PFSK-1 (cell line): ENCODE results near the gene PTMS.

ENCODE experiments used
- FOXP2 ChIP-seq: optimal IDR thresholded peaks from 2 replicates; pipeline ENCODE3; 2011; ENCODE audit warnings: borderline replicate concordance, control low read depth, inconsistent platforms; ENCODE audit not compliant: insufficient read depth; ENCODE audit errors: extremely low read length, extremely low read depth
- POLR2AphosphoS5 ChIP-seq: IDR thresholded peaks from 2 replicates; pipeline ENCODE4 v1.6.1; 2012; ENCODE audit warnings: low read depth, mild to moderate bottlenecking, control low read depth, low read length, moderate library complexity
- SIN3A ChIP-seq: IDR thresholded peaks from 2 replicates; pipeline ENCODE4 v1.6.1; 2012; ENCODE audit warnings: mild to moderate bottlenecking, low read length, moderate library complexity, borderline replicate concordance; ENCODE audit not compliant: insufficient read depth
- TAF1 ChIP-seq: IDR thresholded peaks from 2 replicates; pipeline ENCODE4 v1.6.1; 2012; ENCODE audit warnings: low read length, control low read depth, borderline replicate concordance; ENCODE audit not compliant: insufficient read depth
- TF ChIP-seq, protein P1 (sequence below), 2 experiments: IDR thresholded peaks; 2 replicates each; pipeline versions ENCODE4 v1.6.1 to v1.8.0; 2011 to 2012; ENCODE audit warnings: low read depth in 2 of 2, low read length in 2 of 2, control low read depth in 1 of 2, inconsistent platforms in 1 of 2, mild to moderate bottlenecking in 1 of 2, moderate library complexity in 1 of 2; ENCODE audit not compliant: insufficient read depth in 1 of 2

The PTMS gene

DNA sequence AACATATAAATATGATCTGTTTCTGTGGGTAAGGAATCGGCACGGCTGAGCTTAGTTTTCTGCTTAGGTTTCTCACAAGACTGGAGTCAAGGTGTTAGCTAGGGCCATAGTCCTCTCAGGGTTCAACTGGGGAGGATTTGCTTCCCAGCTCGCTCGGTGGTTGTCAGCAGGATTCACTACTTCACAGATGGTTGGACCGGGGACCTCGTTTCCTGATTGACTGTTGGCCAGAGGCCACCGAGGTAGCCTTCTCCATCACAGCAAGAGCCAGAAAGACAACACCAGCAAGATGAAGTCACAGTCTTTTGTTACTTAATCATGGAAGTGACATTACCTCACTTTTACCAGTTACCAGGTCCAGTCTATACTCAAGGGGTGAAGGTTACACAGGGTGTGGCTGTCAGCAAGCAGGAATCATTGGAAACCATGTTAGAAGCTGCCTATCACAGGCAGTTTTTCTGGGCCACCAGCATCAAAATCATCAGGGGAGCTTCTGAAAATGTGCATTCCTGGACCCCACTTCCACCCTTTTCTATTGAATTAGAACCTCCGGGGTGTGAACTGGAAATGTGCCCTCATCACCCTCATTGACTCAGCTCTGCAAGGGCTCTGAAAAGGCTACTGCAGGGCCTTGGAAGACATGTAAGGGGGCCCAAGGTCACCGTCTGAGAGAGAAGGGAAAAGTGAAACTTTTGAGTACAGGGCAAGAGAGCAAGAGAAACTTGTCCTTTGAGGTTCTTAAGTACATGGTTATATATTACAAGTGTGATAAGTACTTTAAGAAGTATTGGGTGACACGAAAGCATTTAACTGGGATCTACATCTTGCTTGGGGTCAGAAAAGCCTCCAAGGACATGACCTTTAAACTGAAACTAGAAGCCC lies 31.4 kb upstream of the PTMS start:
- no peak for TF ChIP-seq POLR2AphosphoS5
- no peak for TF ChIP-seq FOXP2
- TF ChIP-seq, protein P1, sequence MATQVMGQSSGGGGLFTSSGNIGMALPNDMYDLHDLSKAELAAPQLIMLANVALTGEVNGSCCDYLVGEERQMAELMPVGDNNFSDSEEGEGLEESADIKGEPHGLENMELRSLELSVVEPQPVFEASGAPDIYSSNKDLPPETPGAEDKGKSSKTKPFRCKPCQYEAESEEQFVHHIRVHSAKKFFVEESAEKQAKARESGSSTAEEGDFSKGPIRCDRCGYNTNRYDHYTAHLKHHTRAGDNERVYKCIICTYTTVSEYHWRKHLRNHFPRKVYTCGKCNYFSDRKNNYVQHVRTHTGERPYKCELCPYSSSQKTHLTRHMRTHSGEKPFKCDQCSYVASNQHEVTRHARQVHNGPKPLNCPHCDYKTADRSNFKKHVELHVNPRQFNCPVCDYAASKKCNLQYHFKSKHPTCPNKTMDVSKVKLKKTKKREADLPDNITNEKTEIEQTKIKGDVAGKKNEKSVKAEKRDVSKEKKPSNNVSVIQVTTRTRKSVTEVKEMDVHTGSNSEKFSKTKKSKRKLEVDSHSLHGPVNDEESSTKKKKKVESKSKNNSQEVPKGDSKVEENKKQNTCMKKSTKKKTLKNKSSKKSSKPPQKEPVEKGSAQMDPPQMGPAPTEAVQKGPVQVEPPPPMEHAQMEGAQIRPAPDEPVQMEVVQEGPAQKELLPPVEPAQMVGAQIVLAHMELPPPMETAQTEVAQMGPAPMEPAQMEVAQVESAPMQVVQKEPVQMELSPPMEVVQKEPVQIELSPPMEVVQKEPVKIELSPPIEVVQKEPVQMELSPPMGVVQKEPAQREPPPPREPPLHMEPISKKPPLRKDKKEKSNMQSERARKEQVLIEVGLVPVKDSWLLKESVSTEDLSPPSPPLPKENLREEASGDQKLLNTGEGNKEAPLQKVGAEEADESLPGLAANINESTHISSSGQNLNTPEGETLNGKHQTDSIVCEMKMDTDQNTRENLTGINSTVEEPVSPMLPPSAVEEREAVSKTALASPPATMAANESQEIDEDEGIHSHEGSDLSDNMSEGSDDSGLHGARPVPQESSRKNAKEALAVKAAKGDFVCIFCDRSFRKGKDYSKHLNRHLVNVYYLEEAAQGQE (IDR thresholded peaks at IDR 0.05; ENCODE audit: insufficient read depth in 1 of 2, low read depth in 2 of 2, low read length in 2 of 2) = no peak
- no peak for TF ChIP-seq SIN3A
- TF ChIP-seq TAF1 = no peak

DNA sequence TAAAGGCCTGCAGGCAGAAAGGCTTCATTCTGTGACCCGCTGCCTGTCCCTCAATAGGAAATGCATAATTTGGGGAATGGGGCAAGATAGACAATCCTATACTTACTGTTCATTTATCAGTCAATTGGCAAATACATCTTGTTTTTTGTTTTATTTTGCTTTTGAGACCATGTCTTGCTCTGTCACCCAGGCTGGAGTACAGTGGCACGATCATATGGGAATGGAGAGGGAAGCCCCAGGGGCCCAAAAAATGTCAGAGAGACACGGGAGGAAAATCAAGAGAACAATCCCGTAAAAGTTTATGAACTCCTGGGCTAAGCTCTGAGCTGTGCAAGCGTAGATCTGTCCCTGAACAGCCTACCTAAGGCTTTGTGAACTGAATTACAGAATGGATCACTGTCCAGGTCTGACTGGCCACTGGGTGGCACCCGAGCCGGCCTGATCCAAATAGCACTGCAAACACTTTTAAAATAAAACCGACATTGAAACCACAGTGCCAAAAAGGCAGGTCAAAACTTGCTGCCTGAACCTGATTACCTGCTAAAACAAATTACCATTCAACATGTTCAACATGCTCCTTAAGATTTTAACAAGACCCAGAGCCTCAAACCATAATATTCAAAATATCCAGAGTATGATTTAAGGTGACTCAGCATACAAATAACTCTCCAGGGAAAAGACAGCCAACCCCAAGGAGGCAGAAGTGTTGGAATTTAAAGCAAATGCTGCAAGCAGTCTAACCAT lies 30.5 kb upstream of the PTMS start:
- no peak for TF ChIP-seq SIN3A
- TF ChIP-seq, protein P1 (IDR thresholded peaks at IDR 0.05; ENCODE audit: insufficient read depth in 1 of 2, low read depth in 2 of 2, low read length in 2 of 2) = no peak

DNA sequence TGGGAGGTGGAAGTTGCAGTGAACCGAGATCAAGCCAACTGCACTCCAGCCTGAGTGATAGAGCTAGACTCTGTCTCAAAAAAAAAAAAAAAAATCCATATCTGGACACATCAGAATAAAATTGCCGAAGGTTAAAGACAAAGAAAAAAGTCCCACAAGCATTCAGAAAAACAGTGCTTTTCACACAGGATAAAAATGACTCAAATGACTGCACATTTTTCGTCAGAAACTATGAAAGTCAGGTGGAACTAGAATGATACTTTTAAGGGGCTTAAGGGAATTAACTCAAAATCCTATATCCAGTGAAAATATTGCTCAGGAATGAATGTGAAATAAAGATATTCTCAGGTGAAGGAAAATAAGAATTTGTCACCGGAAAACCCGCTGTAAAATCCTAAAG lies 29.4 kb upstream of the PTMS start:
- TF ChIP-seq, protein P1 (IDR thresholded peaks at IDR 0.05; ENCODE audit: insufficient read depth in 1 of 2, low read depth in 2 of 2, low read length in 2 of 2) = no peak
- TF ChIP-seq FOXP2 = no peak

DNA sequence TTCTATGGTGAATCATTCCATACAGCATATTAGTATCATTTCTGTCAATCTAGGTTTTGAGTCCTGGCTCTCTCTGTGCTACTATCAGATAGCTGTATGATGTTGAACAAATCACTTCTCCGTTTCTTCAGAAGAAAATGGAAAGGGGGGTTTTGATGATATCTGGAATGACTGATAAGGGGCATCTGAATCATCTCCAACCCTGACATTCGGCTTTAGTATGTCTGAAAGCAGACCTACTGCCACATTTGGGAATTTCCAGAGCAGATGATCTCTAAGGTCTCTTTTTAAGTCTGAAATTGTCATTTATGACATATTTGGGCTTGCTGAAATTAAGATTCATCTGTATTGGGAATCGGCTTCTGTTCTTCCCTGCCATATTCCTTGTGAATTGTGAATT lies 23.3 kb upstream of the PTMS start:
- TF ChIP-seq TAF1 = no peak

DNA sequence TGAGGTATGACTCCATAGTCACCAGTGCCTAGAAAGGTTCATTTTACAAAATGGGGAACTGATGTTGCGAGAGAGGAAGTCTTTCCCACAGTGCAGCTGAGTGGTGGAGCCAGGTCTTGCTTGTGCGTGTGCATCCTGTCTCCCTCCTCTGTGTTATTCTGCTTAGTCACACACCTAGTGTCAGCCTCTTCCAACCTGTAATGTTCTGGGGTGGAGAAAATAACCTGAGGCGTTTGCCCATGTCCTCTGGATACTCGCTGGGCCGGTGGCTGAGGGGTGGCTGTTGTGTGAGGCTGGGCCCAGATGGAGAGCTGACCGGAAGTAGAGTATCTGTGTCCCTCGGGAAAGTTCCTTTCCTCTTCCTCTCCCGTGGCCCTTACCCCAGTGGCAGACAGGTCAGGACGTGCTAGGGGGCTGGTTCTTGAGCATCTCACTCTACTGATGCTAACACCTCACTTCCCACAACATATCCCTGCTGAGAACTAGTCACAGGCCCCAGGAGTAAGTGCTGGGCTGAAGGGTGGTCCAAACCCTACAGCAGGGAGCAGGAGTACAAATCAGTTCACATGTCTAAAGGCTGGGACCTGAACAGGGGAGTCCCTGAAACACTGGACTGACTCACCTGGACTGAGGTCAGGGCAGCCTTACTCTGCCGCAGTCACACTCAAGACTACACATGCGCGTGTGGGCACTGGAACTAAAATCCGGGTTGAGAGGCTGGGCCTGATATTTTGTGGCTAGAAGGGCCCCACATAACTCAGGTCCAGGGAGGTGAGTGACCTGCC lies 20.2 kb upstream of the PTMS start:
- TF ChIP-seq POLR2AphosphoS5 = peak; percentile 22; the same call in 1 of the 2 replicates
- no peak for TF ChIP-seq FOXP2
- TF ChIP-seq, protein P1 (IDR thresholded peaks at IDR 0.05; ENCODE audit: insufficient read depth in 1 of 2, low read depth in 2 of 2, low read length in 2 of 2) = no peak
